Esophagus muscularis mucosa (tissue), 3 donors: Measurements from ENCODE around the gene TNK1.

ENCODE experiments used
- CTCF ChIP-seq, 3 experiments: fragments of 200-600 bp in 2 of 3; fragments of 450-650 bp in 1 of 3; sonication (generic) in 2 of 3; IDR thresholded peaks; one replicate each; pipeline ENCODE4 v1.5.1; 2017 to 2019; ENCODE audit warnings: antibody characterized with exemption in 3 of 3, mild to moderate bottlenecking in 2 of 3, moderate library complexity in 1 of 3
- POLR2A ChIP-seq: fragments of 450-650 bp; IDR thresholded peaks from one replicate; pipeline ENCODE4 v1.6.1; 2017; ENCODE audit warnings: antibody characterized with exemption, moderate library complexity, mild to moderate bottlenecking, low read depth

- TF ChIP-seq CTCF (IDR thresholded peaks at IDR 0.05) (no peak), POLR2A (no peak)
Observed at GRCh38 chr17:7437369-7437863, 56.5 kb downstream of the TNK1 start.
